Large intestine (tissue), 1 donor: Measurements from ENCODE around the gene TEX101. TPM values are rescaled to one million over a fixed set of nuclear protein-coding genes. Genes with fewer than 3 reads are reported as not detected.

ENCODE experiments used
- polyA plus RNA-seq: library from polyadenylated mRNA; unstranded; fragments of 120-200 nt; gene quantifications from one replicate; pipeline ENCODE4 v1.2.1, GENCODE V29; 2013

Gene TEX101
- polyA plus RNA-seq, 1 donor, result not detected

Other genes with a start within 250 kb of the TEX101 start
- gene PSG5, start 228.4 kb upstream of the TEX101 start, polyA plus RNA-seq, result not detected
- gene PSG4, start 209.3 kb upstream of the TEX101 start, polyA plus RNA-seq, result not detected
- gene PSG9, start 145.4 kb upstream of the TEX101 start, polyA plus RNA-seq, result not detected
- 0.43 TPM for gene CD177, start 61.2 kb upstream of the TEX101 start, polyA plus RNA-seq
- gene LYPD3, start 50.7 kb downstream of the TEX101 start, polyA plus RNA-seq, result 1.0 TPM
- gene PHLDB3, start 89.9 kb downstream of the TEX101 start, polyA plus RNA-seq, result 33.8 TPM
- gene ETHE1, start 112.3 kb downstream of the TEX101 start, polyA plus RNA-seq, result 97.7 TPM
- gene ZNF575, start 118.3 kb downstream of the TEX101 start, polyA plus RNA-seq, result 4.0 TPM
- 47.4 TPM for gene XRCC1, start 160.6 kb downstream of the TEX101 start, polyA plus RNA-seq
- gene PINLYP, start 160.9 kb downstream of the TEX101 start, polyA plus RNA-seq, result 16.4 TPM
- gene IRGQ, start 181.2 kb downstream of the TEX101 start, polyA plus RNA-seq, result 11.5 TPM
- 13.5 TPM for gene ZNF576, start 181.7 kb downstream of the TEX101 start, polyA plus RNA-seq
- gene SRRM5, start 197.2 kb downstream of the TEX101 start, polyA plus RNA-seq, result 1.5 TPM
- 40.4 TPM for gene ZNF428, start 204.7 kb downstream of the TEX101 start, polyA plus RNA-seq
- 13.6 TPM for gene CADM4, start 225.0 kb downstream of the TEX101 start, polyA plus RNA-seq